ENCODE results near the gene PRICKLE4.
"Not testable (repeated sequence)": the region's sequence is repeated elsewhere in the genome, so short reads cannot be mapped to it uniquely, and the experiment has no call there.

PRICKLE4 gene

GRCh38 chr6:41746107-41746506 lies 34.5 kb upstream of the PRICKLE4 start:
- no peak for DNase-seq (ENCODE audit: low spot score)

GRCh38 chr6:41747256-41748101 lies 33.1 kb upstream of the PRICKLE4 start, which contains the start of gene PGC:
PGC (minus strand) TSS chr6:41747397; CDS start chr6:41747334, 63 bp downstream.
- no peak for DNase-seq (ENCODE audit: low spot score)

GRCh38 chr6:41748102-41748477 lies 32.5 kb upstream of the PRICKLE4 start:
- no peak for DNase-seq (ENCODE audit: low spot score)

GRCh38 chr6:41748542-41748941 lies 32.0 kb upstream of the PRICKLE4 start:
- no peak for DNase-seq (ENCODE audit: low spot score)

GRCh38 chr6:41750374-41750773 lies 30.2 kb upstream of the PRICKLE4 start:
- no peak for DNase-seq (ENCODE audit: low spot score)

- DNase-seq (ENCODE audit: low spot score), result no peak
Measured at GRCh38 chr6:41755895-41756294, 24.7 kb upstream of the PRICKLE4 start.

GRCh38 chr6:41756354-41756753 lies 24.2 kb upstream of the PRICKLE4 start:
- DNase-seq (ENCODE audit: low spot score), result no peak

GRCh38 chr6:41757271-41757670 lies 23.3 kb upstream of the PRICKLE4 start:
- no peak for DNase-seq (ENCODE audit: low spot score)

- no peak for DNase-seq (ENCODE audit: low spot score)
Measured at GRCh38 chr6:41757931-41758640, 22.5 kb upstream of the PRICKLE4 start.

- DNase-seq (ENCODE audit: low spot score), result no peak
Measured at GRCh38 chr6:41758641-41759035, 21.9 kb upstream of the PRICKLE4 start.

- DNase-seq (ENCODE audit: low spot score), result no peak
Measured at GRCh38 chr6:41759106-41759904, 21.3 kb upstream of the PRICKLE4 start.

- DNase-seq (ENCODE audit: low spot score), result no peak
Measured at GRCh38 chr6:41759905-41760579, 20.5 kb upstream of the PRICKLE4 start.

GRCh38 chr6:41763470-41763869 lies 17.1 kb upstream of the PRICKLE4 start:
- DNase-seq (ENCODE audit: low spot score), result no peak

- not testable (repeated sequence) for DNase-seq (ENCODE audit: low spot score)
Measured at GRCh38 chr6:41766043-41766664, 14.4 kb upstream of the PRICKLE4 start.

- DNase-seq (ENCODE audit: low spot score), result peak; percentile 49
Measured at GRCh38 chr6:41767112-41767833, 13.3 kb upstream of the PRICKLE4 start.

GRCh38 chr6:41768545-41769308 lies 11.9 kb upstream of the PRICKLE4 start:
- no peak for DNase-seq (ENCODE audit: low spot score)

- no peak for DNase-seq (ENCODE audit: low spot score)
Measured at GRCh38 chr6:41769376-41769775, 11.2 kb upstream of the PRICKLE4 start.

- DNase-seq (ENCODE audit: low spot score), result no peak
Measured at GRCh38 chr6:41770381-41771057, 10.1 kb upstream of the PRICKLE4 start.

All from hepatic stellate cell (primary cell).